Body of pancreas (tissue), 4 donors: ENCODE data around the gene ELP2. TPM values are rescaled to one million over a fixed set of nuclear protein-coding genes. Genes with fewer than 3 reads are reported as not detected.

Experiments used
- ATAC-seq: fragments of 150-250 bp; one replicate; pipeline ENCODE4 v1.9.1; 2016
- DNase-seq, 4 donors: peaks; one replicate each; pipeline ENCODE4 v3.0.0-alpha.2; 2019
- H3K27ac ChIP-seq, 4 donors: fragments of 200-600 bp; sonication (generic); 1 replicate in 3 of 4; 2 replicates in 1 of 4; pipeline versions ENCODE4 v1.5.1 to v1.6.1; 2016 to 2019; ENCODE audit warnings: mild to moderate bottlenecking in 1 of 4, mixed read lengths in 1 of 4, moderate library complexity in 1 of 4
- H3K27me3 ChIP-seq, 2 donors: fragments of 200-600 bp; sonication (generic); one replicate each; pipeline ENCODE4 v1.6.0; 2016; ENCODE audit warnings: mild to moderate bottlenecking in 1 of 2
- H3K36me3 ChIP-seq, 2 donors: fragments of 200-600 bp; sonication (generic); replicated peaks in 1 of 2; 2 replicates each; pipeline ENCODE4 v1.5.1; 2016; ENCODE audit warnings: low read depth in 2 of 2; ENCODE audit not compliant: insufficient read depth in 1 of 2
- H3K4me1 ChIP-seq: fragments of 200-600 bp; sonication (generic); one replicate; pipeline ENCODE4 v1.6.0; 2016
- H3K4me3 ChIP-seq, 2 donors: fragments of 200-600 bp; sonication (generic); 1 replicate in 1 of 2; 2 replicates in 1 of 2; pipeline ENCODE4 v1.5.1; 2016 to 2019
- H3K9me3 ChIP-seq, 3 donors: fragments of 200-600 bp; sonication (generic); 1 replicate in 2 of 3; 2 replicates in 1 of 3; pipeline ENCODE4 v1.5.1; 2016
- CTCF ChIP-seq, 7 experiments: fragments of 450-650 bp in 4 of 7; fragments of 200-600 bp in 3 of 7; sonication (generic) in 3 of 7; IDR thresholded peaks; one replicate each; pipeline ENCODE4 v1.5.1; 2016 to 2019; ENCODE audit warnings: antibody characterized with exemption in 7 of 7
- POLR2A ChIP-seq, 3 donors: fragments of 450-650 bp; IDR thresholded peaks; one replicate each; pipeline ENCODE4 v1.6.1; 2016; ENCODE audit warnings: antibody characterized with exemption in 3 of 3, mild to moderate bottlenecking in 2 of 3
- WGBS, 2 donors: methylation state at CpG; one replicate each; pipeline ENCODE4 v1.1.5; 2017; 5-methylcytosine and 5-hydroxymethylcytosine counted together
- intact Hi-C: fragments of 100-400 bp; cut with DNase I; formaldehyde crosslinking; loops from one replicate; pipeline ENCODE4 v1.15.1; 2023
- total RNA-seq, 2 donors: library from RNA; depleted of rRNA; stranded (reverse); fragments of >200 nt; gene quantifications; one replicate each; pipeline ENCODE4 v1.1.0, GENCODE V29; 2016

ELP2 gene
- total RNA-seq, 2 donors from 2014 or later: 44.2 to 56.8 TPM

DNA sequence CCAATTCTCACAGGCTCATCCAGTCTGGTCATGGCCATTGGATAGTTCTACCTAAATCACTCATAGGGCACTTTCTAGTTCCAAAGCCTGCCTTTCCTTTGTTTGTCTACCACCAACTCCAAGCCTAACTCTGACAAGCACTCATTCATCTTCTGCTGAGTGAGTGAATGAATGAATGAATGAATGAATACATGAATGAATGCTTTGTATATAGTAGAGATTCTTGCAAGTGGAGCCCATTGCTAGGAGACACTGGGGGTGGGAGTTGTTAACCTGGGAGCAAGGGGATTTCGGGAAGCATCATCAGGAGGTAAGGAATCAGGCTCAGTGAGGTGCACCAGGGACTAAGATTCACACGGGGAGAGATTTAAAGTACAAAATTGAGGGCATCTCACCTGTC, 54.3 kb downstream of the ELP2 start:
- Histone ChIP-seq H3K4me3 (no peak overlapping the region), H3K9me3 (no peaks in the 10 kb centered on the region), H3K27me3 (no peaks in the 10 kb centered on the region), H3K4me1 (peaks cover 15% of the 10 kb centered on the region), H3K27ac (no peak overlapping the region), H3K36me3 (no peaks in the 10 kb centered on the region)
- DNase-seq (no peak), ATAC-seq (no peak)
- intact Hi-C loops: no loop called here
- WGBS, 2 donors: 69 to 88% methylated on average over 2 of the region's 2 CpGs
- TF ChIP-seq POLR2A (IDR thresholded peaks at IDR 0.05) (no peak), CTCF (IDR thresholded peaks at IDR 0.05) (no peak)

DNA sequence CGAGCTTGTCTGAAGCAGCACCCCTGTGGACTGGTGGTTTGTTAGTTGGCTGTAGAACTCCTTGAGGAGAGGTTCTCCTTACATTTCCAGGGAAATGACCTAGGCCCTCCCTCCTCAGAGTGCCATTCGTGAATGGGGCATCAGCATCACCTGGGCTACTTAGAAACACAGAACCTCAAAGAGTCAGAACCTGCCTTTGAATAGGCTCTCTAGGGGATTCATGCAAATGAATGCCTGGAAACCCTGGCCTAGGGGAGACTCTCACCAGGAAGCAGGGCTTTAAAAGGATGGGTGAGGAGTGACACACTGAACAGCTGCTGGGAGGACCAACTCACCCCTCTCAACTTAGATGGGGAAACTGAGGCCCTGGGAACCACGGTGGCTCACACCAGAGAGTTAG, 55.5 kb downstream of the ELP2 start:
- intact Hi-C loops: no loop called here
- no peak overlapping the region for H3K27ac ChIP-seq
- ATAC-seq: no peak
- H3K27me3 ChIP-seq: no peaks in the 10 kb centered on the region
- no peak for DNase-seq
- no peak overlapping the region for H3K4me3 ChIP-seq
- WGBS, 2 donors: 50 to 100% methylated on average over 1 to 3 of the region's 3 CpGs
- TF ChIP-seq CTCF (IDR thresholded peaks at IDR 0.05) (no peak), POLR2A (IDR thresholded peaks at IDR 0.05) (no peak)
- no peaks in the 10 kb centered on the region for H3K36me3 ChIP-seq
- H3K4me1 ChIP-seq: peaks cover 15% of the 10 kb centered on the region
- no peaks in the 10 kb centered on the region for H3K9me3 ChIP-seq

DNA sequence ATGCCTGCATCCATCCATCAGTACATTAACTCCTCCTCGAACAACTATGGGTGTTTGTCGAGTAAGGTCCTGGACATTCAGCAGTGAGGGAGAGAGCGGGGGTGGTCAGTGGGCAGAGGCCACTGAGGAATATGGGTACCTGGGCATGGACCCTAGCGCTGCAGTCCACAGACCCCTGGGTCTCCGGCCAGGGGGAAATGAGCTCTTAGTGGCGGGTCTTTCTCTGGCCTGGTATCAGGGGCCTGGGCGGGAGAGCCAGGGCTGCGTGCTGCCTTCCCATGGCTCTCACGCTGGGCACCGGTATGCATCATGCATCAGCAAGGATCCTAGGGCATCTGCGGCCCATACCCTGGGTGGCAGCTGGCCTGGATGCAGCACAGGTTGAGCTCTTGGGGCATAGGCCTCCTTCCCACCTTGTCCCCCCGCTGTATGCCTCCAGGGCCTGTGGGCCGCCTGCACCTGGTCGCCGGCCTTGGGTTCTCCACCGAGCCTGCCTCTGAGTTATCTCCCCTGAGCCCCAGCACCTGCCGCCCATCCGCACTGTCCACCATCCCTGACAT, 56.3 kb downstream of the ELP2 start:
- Histone ChIP-seq H3K4me1 (peaks cover 15% of the 10 kb centered on the region), H3K9me3 (no peaks in the 10 kb centered on the region), H3K36me3 (no peaks in the 10 kb centered on the region), H3K4me3 (no peak overlapping the region), H3K27ac (no peak overlapping the region), H3K27me3 (no peaks in the 10 kb centered on the region)
- WGBS, 2 donors: 73 to 89% methylated on average over 12 to 18 of the region's 18 CpGs
- intact Hi-C loops: no loop called here
- no peak for TF ChIP-seq CTCF (IDR thresholded peaks at IDR 0.05)
- TF ChIP-seq POLR2A (IDR thresholded peaks at IDR 0.05): no peak
- DNase-seq (no peak), ATAC-seq (no peak)

GRCh38 chr18:36186461-36187192, 56.9 kb downstream of the ELP2 start:
- intact Hi-C loops: no loop called here
- Histone ChIP-seq H3K4me3 (peak overlapping the region; percentile 41 to 54), H3K4me1 (peaks cover 15% of the 10 kb centered on the region), H3K27me3 (no peaks in the 10 kb centered on the region), H3K9me3 (no peaks in the 10 kb centered on the region), H3K27ac (peak overlapping the region in 3 of 4 donors; percentile 41 to 60 (median 51)), H3K36me3 (no peaks in the 10 kb centered on the region)
- DNase-seq (peak; percentile 40 to 52 (median 44)), ATAC-seq (peak; percentile 47)
- TF ChIP-seq CTCF (IDR thresholded peaks at IDR 0.05): no peak
- no peak for TF ChIP-seq POLR2A (IDR thresholded peaks at IDR 0.05)
- 8 to 29% methylated on average over 20 to 47 of the region's 47 CpGs for WGBS, 2 donors
